Measurements from ENCODE around the gene WSB1. TPM values are rescaled to one million over a fixed set of nuclear protein-coding genes. Genes with fewer than 3 reads are reported as not detected.

The WSB1 gene
- total RNA-seq, 1 donor from 2014 or later, result 633 TPM

- Mint-ChIP-seq H3K27ac (ENCODE audit: unreplicated experiment) (no peak overlapping the region), H3K4me1 (ENCODE audit: low read depth, unreplicated experiment) (peaks cover 9% of the 10 kb centered on the region), H3K27me3 (ENCODE audit: unreplicated experiment) (peaks cover 6% of the 10 kb centered on the region), H3K36me3 (ENCODE audit: unreplicated experiment) (no peaks in the 10 kb centered on the region), H3K4me3 (ENCODE audit: unreplicated experiment) (no peak overlapping the region), H3K9me3 (ENCODE audit: unreplicated experiment) (peaks cover 5% of the 10 kb centered on the region)
- DNase-seq, result no peak
- no peak for TF ChIP-seq CTCF (IDR thresholded peaks at IDR 0.05; ENCODE audit: partially characterized antibody, unreplicated experiment)
Observed at GRCh38 chr17:27329146-27329805, 35.4 kb downstream of the WSB1 start.

GRCh38 chr17:27332047-27332393 lies 38.1 kb downstream of the WSB1 start:
- no peak for DNase-seq
- Mint-ChIP-seq H3K9me3 (ENCODE audit: unreplicated experiment) (peaks cover 5% of the 10 kb centered on the region), H3K4me1 (ENCODE audit: low read depth, unreplicated experiment) (peaks cover 11% of the 10 kb centered on the region), H3K27ac (ENCODE audit: unreplicated experiment) (no peak overlapping the region), H3K4me3 (ENCODE audit: unreplicated experiment) (peak overlapping the region; percentile 71), H3K27me3 (ENCODE audit: unreplicated experiment) (peaks cover 10% of the 10 kb centered on the region), H3K36me3 (ENCODE audit: unreplicated experiment) (no peaks in the 10 kb centered on the region)
- TF ChIP-seq CTCF (IDR thresholded peaks at IDR 0.05; ENCODE audit: partially characterized antibody, unreplicated experiment), result no peak

GRCh38 chr17:27332485-27333409 lies 38.8 kb downstream of the WSB1 start:
- peak; percentile 55 for TF ChIP-seq CTCF (IDR thresholded peaks at IDR 0.05; ENCODE audit: partially characterized antibody, unreplicated experiment)
- Mint-ChIP-seq H3K9me3 (ENCODE audit: unreplicated experiment) (peaks cover 5% of the 10 kb centered on the region), H3K36me3 (ENCODE audit: unreplicated experiment) (no peaks in the 10 kb centered on the region), H3K27ac (ENCODE audit: unreplicated experiment) (peak overlapping the region; percentile 83), H3K4me3 (ENCODE audit: unreplicated experiment) (peak overlapping the region; percentile 83), H3K27me3 (ENCODE audit: unreplicated experiment) (peaks cover 10% of the 10 kb centered on the region), H3K4me1 (ENCODE audit: low read depth, unreplicated experiment) (peaks cover 11% of the 10 kb centered on the region)
- peak; percentile 96 for DNase-seq

GRCh38 chr17:27333410-27333980 lies 39.6 kb downstream of the WSB1 start:
- H3K27ac Mint-ChIP-seq (ENCODE audit: unreplicated experiment), result peak overlapping the region; percentile 83
- no peaks in the 10 kb centered on the region for H3K36me3 Mint-ChIP-seq (ENCODE audit: unreplicated experiment)
- H3K4me3 Mint-ChIP-seq (ENCODE audit: unreplicated experiment), result peak overlapping the region; percentile 83
- peaks cover 11% of the 10 kb centered on the region for H3K4me1 Mint-ChIP-seq (ENCODE audit: low read depth, unreplicated experiment)
- TF ChIP-seq CTCF (IDR thresholded peaks at IDR 0.05; ENCODE audit: partially characterized antibody, unreplicated experiment), result no peak
- H3K27me3 Mint-ChIP-seq (ENCODE audit: unreplicated experiment), result peaks cover 10% of the 10 kb centered on the region
- DNase-seq, result no peak
- peaks cover 3% of the 10 kb centered on the region for H3K9me3 Mint-ChIP-seq (ENCODE audit: unreplicated experiment)
